Activated CD4-positive, alpha-beta T cell treated with anti-CD3 and anti-CD28 coated beads, Interleukin-2, amount 50 U/mL, for 4 hours (primary cell): ENCODE results near the gene ALKBH4.
"Not testable (repeated sequence)": the region's sequence is repeated elsewhere in the genome, so short reads cannot be mapped to it uniquely, and the experiment has no call there.

Experiments used
- DNase-seq, 2 experiments: peaks; one replicate each; pipeline ENCODE4 v3.0.0-alpha.2; 2020

The ALKBH4 gene, protein sequence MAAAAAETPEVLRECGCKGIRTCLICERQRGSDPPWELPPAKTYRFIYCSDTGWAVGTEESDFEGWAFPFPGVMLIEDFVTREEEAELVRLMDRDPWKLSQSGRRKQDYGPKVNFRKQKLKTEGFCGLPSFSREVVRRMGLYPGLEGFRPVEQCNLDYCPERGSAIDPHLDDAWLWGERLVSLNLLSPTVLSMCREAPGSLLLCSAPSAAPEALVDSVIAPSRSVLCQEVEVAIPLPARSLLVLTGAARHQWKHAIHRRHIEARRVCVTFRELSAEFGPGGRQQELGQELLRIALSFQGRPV

DNA sequence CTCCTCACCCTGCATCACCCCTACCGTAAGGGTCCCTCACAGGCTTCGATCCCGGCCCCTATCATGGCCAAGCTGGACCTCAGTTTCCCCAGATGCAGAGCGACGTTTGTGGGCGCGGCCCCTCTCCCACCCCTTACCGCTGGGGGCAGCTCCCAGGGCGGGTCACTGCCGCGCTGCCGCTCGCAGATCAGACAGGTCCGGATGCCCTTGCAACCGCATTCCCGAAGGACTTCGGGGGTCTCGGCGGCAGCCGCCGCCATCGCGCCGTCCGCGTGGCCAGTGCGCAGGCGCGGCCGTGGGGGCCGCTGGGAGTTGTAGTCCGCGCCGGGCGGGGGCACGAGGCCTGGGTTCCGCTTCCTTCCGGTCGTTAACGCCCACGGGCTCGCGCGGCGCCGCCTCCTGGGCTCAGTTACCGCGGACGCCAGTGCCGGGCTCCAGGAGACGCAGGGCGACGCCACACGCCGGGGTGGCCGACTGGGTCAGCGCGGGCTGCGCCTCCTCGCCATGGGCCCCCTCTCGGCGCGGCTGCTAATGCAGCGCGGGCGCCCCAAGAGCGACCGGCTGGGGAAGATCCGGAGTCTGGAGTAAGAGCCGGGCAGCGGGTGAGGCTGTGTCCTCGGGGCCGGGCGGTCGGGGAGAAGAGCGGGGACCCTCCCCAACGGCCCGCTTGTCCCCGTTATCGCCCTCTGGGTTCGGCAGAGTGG, at the start of gene ALKBH4, which contains the start of gene LRWD1:
ALKBH4 (minus strand) TSS at position 287 of the 704 bp plus-strand sequence; CDS start at position 260, 27 bp downstream.
LRWD1 (plus strand) TSS at position 408 of the 704 bp plus-strand sequence; CDS start at position 505, 97 bp downstream.
- DNase-seq, result peak; percentile 91 to 92

DNA sequence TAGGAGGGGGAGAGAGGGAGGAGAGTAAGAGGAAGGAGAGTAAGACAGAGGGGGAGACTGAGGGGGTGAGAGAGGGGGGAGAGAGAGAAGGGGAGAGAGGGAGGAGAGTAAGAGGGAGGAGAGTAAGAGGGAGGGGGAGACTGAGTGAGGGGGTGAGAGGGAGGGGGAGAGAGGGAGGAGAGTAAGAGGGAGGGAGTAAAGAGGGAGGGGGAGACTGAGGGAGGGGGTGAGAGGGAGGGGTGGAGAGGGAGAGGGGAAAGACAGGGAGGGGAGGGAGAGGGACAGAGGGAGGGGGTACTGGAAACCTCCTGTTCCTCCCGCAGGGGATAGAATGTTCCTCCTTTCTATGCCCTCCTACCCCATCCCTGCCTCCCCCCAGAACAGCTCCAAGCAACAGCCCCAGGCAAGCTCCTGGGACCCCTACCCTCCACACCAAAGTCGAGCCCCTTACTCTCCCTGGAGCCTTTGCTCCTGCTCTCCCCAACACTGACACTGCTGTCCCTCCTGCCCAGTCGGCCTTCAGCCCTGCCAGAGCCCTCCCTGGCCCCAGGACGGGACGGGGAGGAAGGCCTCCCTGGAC, 48.1 kb upstream of the ALKBH4 start:
- DNase-seq, result not testable (repeated sequence)

DNA sequence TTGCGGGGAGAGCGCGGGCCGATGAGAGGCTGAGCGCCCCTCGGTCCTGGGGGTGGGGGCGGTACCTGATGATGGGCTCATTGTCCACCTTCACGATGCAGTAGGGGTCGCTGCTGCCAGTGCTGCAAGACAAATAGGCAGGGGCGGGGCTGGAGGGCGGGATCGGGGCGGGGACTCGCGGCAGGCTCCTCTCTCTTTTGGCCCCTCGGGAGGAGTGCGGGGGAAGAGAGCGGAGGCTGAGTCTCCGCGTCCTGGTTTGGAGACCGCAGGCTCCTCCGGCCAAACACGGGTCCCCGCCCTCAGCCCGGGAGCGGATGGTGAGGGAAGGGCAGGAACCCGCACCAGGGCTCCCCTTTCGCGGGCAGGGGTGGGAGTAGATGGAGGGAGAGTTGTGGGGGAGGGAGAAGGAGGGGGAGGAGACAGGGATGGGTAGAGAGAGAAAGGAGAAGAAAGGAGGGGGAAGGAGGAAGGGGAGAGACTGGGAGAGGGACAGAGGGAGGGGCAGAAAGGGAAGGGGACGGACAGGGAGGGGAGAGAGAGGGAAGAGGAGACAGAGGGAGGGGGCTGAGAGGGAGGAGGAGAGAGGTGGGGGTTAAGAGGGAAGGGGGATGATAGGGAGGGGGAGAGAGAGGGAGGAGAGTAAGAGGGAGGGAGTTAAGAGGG, 47.3 kb upstream of the ALKBH4 start:
- not testable (repeated sequence) for DNase-seq

DNA sequence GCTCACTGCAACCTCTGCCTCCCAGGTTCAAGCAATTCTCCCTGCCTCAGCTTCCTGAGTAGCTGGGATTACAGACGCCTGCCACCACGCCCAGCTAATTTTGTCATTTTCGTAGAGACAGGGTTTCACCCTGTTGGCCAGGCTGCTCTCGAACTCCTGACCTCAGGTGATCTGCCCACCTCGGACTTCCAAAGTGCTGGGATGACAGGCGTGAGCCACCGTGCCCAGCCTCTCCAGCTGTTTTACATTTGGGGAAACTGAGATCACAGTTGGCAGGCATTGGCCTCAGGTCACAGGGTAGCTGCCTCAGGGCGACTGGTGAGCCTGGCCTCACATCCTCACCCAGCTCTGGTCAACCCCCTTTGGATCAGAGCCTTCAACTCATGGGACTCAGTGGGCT, 45.9 kb upstream of the ALKBH4 start:
- DNase-seq, result not testable (repeated sequence)

DNA sequence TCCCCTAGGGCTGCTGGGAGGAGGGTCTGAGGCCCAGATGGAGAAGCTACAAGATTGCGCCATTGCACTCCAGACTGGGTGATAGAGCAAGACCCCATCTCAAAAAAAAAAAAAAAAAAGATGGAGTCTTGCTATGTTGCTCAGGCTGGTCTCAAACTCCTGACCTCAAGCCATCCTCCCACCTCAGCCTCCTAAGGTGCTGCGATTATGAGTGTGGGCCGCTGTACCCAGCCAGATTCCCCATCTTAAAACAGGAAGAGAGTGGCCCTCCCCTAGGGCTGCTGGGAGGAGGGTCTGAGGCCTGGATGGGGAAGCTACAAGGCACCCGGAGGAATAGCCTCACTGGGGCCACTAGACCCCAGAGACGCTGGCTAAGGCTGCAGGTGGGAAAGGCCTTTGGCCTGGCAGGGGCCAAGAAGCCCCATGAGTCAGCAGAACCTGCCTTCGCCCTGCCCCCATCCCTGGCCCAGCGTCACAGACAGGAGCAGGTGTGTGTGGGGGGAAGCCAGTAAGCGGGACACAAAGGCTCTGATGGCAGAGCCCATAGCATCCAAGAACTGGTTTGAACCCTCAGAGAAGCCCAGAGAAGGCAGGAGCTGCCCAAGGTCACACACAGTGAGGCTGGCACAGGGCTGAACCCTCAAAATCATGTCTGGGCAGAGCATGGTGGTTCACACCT, 42.9 kb upstream of the ALKBH4 start:
- DNase-seq, result not testable (repeated sequence)

DNA sequence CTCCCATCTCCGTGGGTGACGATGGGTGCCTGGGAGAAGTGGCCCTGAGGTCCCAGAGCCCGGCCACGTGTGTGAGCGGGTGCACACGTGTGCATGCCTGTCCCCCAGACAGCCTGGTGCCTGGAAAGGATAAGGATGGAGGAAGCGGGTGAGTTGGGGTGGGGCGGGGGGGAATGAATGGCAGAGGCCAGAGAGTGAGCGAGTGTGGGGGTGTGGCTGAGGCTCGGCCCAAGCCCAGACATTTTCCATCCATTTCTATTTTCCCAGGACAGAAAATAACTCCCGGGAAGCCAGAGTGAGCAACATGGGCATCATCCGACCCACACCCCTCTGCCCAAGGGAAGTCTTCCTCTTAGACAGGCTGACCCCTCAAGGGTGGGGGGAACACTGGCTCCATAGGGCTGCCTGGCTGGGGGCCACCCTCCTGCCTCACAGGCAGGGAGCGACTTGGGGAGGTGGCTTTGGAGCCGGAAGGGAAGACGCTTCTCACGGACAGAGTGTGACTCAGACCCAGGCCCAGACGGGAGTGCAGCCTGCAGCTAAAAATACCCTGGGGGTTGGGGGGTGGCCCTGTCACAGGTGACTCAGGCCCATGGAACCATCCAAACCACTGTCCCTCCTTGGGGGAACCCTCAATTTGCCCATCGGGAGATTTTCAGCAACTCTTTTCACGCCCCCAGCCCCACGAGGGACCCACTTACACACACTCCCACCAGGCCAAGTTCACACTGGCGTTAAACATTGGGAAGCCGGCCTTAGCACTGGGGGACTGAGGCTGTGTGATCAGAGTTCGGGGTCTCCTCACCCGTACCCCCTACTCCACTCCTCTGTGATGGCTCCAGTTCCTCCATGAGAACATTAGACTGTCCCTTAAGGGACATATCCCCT, 40.9 kb upstream of the ALKBH4 start:
- DNase-seq, result not testable (repeated sequence)

DNA sequence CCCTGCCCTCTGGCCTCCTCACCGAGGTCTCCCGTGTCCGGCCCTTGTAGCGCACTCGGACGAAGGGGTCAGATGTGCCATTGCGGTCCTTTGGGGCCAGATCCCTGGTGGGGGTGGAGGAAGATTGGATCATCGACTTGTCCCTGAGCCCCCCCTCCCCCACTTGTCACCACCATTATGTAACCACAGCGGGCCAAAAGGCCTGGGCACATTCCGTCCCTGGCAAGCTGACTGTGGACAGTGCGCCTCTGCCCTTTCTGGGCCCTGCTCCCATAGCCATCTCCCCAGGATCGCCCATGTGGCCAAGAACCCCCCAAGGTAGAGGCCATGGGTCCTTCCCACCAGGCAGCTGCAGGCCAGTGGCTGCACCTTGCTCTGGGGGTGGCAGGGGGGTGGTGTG, 38.5 kb upstream of the ALKBH4 start:
- not testable (repeated sequence) for DNase-seq

DNA sequence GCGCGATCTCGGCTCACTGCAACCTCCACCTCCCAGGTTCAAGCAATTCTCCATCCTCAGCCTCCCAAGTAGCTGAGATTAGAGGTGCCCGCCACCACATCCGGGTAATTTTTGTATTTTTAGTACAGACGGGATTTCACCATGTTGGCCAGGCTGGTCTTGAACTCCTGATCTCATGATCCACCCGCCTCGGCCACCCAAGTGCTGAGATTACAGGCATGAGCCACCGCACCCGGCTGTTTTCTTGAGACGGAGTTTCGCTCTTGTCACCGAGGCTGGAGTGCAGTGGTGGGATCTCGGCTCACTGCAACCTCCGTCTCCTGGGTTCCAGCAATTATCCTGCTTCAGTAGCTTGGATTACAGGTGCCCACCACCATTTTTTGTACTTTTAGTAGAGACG, 33.7 kb upstream of the ALKBH4 start:
- DNase-seq, result not testable (repeated sequence)

DNA sequence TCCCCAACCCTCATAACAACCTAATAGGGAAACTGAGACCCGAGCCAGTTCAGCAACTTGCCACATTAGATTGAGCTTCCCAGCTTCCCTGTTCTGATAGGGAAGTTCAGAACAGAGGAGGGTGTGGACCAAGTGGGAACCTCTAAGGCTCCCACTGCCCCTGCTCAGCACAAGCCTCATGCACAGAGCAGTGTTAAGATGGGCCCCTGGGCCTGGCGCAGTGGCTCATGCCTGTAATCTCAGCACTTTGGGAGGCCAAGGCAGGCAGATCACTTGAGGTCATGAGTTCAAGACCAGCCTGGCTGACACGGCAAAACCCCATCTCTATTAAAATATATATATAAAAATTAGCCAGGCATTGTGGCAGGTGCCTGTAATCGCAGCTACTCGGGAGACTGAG, 32.6 kb upstream of the ALKBH4 start:
- not testable (repeated sequence) for DNase-seq

DNA sequence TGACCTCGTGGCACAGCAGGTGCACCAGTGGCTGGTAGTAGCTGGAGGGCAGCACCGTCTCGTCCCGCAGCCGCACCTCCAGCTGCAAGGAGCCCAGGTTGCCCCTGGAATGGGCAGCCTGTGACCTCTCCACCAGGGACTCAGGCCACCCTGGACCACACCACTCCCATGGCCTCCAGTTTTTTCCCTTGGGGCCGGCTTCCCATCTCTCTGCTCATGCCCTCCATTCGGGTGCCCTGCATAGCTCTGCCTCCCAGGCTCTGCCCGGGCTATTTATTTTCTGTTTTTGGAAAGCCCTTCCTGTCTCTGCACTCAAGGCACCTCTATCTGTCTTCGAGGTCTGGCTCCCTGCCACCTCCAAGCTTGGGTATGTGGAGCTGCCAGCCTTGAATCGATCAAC, 32.2 kb upstream of the ALKBH4 start:
- DNase-seq, result not testable (repeated sequence)

DNA sequence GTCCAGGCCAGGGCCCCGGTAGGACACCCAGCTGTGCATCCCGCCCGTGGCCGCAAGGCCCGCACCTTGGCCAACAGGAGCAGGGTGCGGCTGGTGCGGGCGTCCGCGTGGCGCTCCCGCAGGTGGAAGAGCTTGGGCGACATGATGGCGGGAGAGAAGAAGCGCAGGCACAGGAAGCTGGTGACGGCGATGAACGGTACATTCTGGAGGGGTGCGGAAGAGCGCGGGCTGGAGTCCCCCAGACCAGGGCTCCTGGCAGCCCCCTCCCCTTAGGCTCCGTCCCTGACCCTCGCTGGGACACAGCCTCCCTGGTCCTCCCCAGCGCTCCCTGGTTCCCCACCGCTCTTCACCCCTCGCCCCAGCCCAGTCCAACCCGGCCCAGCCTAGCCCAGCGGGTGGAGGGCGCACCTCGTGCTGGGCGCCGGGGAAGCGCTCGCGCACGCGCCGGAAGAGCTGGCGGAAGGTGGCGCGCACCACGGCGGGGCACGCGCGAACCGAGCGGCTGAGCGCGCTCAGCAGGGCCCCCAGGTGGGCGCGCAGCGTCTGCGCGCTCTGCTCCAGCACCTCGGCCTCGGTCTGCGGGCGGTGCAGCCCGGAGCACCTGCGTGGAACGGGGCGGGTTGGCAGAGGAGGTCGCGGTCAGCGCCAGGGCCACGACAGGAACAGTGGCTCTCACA, 29.9 kb upstream of the ALKBH4 start:
- not testable (repeated sequence) for DNase-seq

DNA sequence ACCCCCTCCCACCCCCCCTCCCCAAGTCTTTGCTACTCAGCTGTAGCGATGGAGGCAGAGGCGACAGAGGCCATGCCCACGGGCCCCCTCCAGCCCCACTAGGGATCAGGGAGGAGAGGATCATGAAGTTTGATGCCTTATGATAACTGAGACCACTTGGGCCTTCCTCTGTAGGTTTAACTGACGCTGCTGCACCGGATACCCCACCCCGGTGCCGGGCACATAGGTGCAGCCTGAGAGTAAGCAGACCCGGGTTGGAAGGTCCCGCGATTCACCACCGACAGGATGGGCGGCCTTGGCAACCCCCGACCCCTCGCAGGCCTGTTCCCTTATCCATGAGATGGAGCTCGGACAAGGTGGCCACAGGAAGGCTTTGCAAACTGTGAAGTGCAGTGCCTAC, 29.4 kb upstream of the ALKBH4 start:
- DNase-seq, result not testable (repeated sequence)

DNA sequence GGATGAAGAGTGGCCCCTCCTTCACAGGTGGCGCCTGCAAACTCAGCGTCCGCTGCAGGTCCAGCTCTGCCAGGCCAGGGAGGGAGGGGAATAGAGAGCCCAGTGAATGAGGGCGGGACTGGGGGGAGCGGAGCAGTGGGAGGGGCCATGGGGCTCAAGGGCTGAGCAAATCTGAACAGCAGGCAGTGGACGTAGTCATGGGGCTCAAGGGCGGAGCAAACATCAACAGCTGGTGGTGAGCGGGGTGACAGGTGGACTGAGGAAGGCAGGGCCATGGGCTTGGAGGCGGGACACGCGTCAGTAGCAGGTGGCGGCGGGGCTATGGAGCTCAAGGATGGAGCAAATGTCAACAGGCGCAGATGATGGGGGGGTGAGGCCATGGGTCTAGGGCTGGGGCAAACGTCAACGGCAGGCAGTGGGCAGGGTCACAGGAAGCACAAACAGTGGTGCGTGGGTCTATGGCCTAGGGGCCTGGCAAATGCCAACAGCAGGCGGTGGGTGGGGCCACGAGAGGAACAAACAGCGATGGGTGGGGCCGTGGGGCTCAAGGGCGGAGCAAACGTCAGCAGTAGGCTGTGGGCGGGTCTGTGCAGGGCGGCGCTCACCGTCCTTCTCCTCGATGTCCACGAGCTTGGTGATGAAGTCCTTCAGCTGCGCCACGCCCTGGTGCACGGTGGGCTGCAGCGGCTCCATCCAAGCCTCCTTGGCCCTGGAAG, 28.7 kb upstream of the ALKBH4 start:
- not testable (repeated sequence) for DNase-seq

DNA sequence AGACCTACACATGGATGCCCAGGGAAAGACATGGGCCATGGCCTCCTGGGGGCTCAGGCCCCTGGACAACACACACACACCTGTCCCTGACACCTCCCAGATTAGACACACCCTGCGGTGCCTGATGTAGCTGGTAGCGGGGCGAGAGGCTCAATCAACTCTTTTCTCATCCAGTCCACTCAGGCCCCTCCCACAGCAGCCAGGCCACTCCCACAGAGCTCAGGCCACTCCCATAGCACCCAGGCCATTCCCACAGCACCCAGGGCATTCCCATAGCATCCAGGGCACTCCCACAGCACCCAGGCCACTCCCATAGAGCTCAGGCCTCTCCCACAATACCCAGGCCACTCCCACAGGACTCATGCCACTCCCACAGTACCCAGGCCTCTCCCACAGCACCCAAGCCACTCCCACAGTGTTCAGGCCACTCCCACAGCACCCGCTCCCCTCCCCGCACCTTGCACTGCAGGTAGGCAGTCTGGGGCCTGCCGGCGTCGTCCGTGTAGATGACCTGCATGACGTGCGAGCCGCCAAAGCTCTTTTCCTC, 25.9 kb upstream of the ALKBH4 start:
- DNase-seq, result peak; percentile 44 to 63

DNA sequence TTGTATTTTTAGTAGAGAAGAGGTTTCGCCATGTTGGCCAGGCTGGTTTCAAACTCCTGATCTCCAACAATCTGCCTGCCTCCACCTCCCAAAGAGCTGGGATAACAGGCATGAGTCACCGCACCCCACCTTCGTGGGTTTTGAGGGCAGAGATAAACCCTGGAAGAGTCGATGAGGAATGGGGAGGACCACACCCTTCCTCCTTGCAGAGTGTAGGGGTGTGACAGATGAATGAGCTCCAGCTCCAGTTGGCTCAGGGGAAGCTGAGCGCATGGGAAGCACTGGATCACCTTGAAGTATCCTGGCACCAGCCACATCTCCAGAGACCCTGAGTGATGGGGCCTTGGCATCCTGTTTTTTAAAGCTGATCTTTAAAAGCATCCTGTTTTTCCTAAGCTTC, 19.7 kb upstream of the ALKBH4 start:
- DNase-seq, result not testable (repeated sequence)

DNA sequence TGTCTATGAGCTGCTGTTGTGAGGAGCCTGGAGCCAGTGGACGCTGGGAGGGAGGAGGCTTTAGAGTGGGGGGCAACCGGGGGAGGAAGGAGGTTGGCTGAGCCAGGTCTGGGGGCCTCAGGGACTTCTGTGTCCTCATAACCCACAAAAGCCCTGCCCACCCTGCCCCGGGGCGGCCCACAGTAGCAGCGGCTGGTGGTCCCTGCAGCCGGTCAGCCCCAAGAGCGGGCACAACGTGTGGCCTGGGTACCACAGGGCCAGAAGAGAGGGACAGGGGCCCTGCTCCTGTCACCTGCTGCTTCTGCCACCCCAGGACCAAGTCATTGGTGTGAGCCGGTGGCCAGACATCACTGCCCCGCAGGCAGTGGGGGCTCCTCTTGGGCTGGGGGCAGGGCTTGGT, 17.3 kb upstream of the ALKBH4 start:
- DNase-seq, result not testable (repeated sequence)

DNA sequence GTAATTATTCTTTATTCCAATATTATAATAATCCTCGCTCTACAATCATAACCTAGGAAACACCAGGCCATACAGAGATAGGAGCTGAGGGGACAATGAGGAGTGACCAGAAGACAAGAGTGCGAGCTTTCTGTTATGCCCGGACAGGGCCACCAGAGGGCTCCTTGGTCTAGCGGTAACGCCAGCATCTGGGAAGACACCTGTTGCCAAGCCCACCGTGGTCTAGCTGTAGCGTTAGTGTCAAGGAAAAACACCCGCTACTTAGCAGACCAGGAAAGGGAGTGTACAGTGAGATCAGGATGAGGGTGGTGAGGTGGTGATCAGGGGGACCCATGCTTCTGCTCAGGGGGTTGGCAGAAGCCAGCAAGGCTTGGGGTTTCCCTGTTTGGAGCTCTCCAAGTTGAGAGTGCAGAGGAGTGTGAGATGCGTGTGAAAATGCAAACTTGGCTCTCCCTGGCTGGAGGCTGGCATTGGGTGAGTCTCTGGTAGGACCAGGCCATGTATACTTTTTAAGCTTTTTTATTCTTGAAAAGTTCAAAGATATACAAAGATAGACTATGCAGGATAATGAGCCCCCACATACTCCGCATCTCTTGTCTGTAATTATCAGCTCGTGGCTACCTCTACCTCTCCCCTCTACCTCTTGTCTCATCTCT, 15.4 kb upstream of the ALKBH4 start:
- not testable (repeated sequence) for DNase-seq

DNA sequence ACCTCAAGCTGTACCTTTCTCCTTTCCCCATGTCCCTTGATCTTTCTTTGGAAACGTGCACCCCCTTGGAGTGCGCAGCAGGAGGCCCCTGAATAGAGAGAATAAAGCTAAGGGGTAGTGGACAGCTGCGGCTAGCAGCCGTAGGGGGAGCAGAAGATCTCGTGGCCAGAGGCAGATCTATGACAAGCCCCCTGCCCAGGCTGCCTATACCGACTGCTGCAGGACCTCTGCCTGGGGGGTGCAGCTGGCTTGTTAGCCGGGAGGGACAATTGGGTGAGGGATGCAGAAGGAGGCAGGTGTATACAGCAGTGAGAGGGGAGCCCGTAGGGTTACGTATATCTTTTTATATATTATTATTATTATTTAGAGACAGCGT, 14.5 kb upstream of the ALKBH4 start:
- DNase-seq, result not testable (repeated sequence)
